ENCODE results near the gene CCL25. TPM values are rescaled to one million over a fixed set of nuclear protein-coding genes. Genes with fewer than 3 reads are reported as not detected.

The CCL25 gene
- total and polyA plus RNA-seq, 9 of the 15 experiments (the other 6 are each of a cell fraction or from before 2014, with no cell fraction given), result 0.15 TPM; not detected in 8

DNA sequence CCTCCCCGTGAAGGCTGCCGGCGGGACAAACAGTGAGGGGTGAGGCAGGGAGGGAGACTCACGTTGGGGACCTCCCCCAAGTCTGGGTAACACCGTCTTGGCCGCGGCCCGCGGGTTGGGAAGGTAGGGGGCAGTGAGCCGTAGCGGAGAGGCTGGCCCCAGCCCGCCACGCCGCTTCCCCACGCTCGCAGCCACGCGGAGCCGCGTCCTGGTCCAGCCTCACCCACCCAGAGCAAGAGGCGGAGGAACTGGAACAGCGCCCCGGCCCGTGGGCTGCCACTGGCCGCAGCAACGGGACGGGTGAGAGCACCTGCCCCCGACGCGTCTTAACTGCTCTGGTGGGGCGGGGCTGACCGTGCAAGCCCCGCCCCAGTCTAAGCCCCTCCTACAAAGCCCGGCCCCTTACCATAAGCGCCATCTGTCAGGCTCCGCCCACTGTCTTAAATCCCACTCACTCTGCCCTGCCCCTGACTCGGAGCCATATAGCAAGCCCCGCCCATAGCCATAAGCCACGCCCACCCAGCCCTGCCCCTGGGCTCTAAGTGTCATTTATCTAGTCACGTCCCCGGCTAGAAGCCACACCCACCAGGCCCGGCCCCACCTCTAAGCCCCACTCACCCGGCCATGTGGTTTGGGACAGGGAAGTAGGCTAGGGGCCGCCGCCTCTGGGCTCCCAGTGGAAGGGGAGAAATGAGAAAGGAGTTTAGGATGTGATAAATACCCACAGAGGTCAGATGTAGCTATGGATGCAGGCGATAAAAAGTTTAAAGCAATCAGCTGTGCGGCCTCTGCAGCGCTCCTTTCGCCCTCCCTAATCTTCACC lies 2.1 kb upstream of the CCL25 start (continued):
- TF ChIP-seq, protein P1, sequence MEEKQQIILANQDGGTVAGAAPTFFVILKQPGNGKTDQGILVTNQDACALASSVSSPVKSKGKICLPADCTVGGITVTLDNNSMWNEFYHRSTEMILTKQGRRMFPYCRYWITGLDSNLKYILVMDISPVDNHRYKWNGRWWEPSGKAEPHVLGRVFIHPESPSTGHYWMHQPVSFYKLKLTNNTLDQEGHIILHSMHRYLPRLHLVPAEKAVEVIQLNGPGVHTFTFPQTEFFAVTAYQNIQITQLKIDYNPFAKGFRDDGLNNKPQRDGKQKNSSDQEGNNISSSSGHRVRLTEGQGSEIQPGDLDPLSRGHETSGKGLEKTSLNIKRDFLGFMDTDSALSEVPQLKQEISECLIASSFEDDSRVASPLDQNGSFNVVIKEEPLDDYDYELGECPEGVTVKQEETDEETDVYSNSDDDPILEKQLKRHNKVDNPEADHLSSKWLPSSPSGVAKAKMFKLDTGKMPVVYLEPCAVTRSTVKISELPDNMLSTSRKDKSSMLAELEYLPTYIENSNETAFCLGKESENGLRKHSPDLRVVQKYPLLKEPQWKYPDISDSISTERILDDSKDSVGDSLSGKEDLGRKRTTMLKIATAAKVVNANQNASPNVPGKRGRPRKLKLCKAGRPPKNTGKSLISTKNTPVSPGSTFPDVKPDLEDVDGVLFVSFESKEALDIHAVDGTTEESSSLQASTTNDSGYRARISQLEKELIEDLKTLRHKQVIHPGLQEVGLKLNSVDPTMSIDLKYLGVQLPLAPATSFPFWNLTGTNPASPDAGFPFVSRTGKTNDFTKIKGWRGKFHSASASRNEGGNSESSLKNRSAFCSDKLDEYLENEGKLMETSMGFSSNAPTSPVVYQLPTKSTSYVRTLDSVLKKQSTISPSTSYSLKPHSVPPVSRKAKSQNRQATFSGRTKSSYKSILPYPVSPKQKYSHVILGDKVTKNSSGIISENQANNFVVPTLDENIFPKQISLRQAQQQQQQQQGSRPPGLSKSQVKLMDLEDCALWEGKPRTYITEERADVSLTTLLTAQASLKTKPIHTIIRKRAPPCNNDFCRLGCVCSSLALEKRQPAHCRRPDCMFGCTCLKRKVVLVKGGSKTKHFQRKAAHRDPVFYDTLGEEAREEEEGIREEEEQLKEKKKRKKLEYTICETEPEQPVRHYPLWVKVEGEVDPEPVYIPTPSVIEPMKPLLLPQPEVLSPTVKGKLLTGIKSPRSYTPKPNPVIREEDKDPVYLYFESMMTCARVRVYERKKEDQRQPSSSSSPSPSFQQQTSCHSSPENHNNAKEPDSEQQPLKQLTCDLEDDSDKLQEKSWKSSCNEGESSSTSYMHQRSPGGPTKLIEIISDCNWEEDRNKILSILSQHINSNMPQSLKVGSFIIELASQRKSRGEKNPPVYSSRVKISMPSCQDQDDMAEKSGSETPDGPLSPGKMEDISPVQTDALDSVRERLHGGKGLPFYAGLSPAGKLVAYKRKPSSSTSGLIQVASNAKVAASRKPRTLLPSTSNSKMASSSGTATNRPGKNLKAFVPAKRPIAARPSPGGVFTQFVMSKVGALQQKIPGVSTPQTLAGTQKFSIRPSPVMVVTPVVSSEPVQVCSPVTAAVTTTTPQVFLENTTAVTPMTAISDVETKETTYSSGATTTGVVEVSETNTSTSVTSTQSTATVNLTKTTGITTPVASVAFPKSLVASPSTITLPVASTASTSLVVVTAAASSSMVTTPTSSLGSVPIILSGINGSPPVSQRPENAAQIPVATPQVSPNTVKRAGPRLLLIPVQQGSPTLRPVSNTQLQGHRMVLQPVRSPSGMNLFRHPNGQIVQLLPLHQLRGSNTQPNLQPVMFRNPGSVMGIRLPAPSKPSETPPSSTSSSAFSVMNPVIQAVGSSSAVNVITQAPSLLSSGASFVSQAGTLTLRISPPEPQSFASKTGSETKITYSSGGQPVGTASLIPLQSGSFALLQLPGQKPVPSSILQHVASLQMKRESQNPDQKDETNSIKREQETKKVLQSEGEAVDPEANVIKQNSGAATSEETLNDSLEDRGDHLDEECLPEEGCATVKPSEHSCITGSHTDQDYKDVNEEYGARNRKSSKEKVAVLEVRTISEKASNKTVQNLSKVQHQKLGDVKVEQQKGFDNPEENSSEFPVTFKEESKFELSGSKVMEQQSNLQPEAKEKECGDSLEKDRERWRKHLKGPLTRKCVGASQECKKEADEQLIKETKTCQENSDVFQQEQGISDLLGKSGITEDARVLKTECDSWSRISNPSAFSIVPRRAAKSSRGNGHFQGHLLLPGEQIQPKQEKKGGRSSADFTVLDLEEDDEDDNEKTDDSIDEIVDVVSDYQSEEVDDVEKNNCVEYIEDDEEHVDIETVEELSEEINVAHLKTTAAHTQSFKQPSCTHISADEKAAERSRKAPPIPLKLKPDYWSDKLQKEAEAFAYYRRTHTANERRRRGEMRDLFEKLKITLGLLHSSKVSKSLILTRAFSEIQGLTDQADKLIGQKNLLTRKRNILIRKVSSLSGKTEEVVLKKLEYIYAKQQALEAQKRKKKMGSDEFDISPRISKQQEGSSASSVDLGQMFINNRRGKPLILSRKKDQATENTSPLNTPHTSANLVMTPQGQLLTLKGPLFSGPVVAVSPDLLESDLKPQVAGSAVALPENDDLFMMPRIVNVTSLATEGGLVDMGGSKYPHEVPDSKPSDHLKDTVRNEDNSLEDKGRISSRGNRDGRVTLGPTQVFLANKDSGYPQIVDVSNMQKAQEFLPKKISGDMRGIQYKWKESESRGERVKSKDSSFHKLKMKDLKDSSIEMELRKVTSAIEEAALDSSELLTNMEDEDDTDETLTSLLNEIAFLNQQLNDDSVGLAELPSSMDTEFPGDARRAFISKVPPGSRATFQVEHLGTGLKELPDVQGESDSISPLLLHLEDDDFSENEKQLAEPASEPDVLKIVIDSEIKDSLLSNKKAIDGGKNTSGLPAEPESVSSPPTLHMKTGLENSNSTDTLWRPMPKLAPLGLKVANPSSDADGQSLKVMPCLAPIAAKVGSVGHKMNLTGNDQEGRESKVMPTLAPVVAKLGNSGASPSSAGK (IDR thresholded peaks at IDR 0.05), result peak; percentile 84
- TF ChIP-seq TEAD4 (IDR thresholded peaks at IDR 0.05; ENCODE audit: low read length) (peak; percentile 32; the same call in 1 of the 2 replicates), TEAD4 (CRISPR knock-in tag; IDR thresholded peaks at IDR 0.05; ENCODE audit: borderline replicate concordance) (no peak), SAFB (IDR thresholded peaks at IDR 0.05; ENCODE audit: borderline replicate concordance, low read depth, low read length) (peak; percentile 86), ZFP36 (IDR thresholded peaks at IDR 0.05; ENCODE audit: low read depth, low read length, partially characterized antibody) (peak; percentile 77), HDAC2 (IDR thresholded peaks at IDR 0.05) (peak; percentile 58; the same call in 1 of the 2 replicates), TAL1 (IDR thresholded peaks at IDR 0.05) (0 out of 2 replicates have a peak, but pooled peaks have one; percentile 15), RB1 (IDR thresholded peaks at IDR 0.05; ENCODE audit: low read depth) (peak; percentile 88), NFIC (IDR thresholded peaks at IDR 0.05) (peak; percentile 69)
- TF ChIP-seq, protein P2, sequence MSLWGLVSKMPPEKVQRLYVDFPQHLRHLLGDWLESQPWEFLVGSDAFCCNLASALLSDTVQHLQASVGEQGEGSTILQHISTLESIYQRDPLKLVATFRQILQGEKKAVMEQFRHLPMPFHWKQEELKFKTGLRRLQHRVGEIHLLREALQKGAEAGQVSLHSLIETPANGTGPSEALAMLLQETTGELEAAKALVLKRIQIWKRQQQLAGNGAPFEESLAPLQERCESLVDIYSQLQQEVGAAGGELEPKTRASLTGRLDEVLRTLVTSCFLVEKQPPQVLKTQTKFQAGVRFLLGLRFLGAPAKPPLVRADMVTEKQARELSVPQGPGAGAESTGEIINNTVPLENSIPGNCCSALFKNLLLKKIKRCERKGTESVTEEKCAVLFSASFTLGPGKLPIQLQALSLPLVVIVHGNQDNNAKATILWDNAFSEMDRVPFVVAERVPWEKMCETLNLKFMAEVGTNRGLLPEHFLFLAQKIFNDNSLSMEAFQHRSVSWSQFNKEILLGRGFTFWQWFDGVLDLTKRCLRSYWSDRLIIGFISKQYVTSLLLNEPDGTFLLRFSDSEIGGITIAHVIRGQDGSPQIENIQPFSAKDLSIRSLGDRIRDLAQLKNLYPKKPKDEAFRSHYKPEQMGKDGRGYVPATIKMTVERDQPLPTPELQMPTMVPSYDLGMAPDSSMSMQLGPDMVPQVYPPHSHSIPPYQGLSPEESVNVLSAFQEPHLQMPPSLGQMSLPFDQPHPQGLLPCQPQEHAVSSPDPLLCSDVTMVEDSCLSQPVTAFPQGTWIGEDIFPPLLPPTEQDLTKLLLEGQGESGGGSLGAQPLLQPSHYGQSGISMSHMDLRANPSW (CRISPR knock-in tag; IDR thresholded peaks at IDR 0.05), result no peak
- TF ChIP-seq, protein P3, sequence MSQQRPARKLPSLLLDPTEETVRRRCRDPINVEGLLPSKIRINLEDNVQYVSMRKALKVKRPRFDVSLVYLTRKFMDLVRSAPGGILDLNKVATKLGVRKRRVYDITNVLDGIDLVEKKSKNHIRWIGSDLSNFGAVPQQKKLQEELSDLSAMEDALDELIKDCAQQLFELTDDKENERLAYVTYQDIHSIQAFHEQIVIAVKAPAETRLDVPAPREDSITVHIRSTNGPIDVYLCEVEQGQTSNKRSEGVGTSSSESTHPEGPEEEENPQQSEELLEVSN (IDR thresholded peaks at IDR 0.05; ENCODE audit: borderline replicate concordance in 1 of 2, extremely low read depth in 1 of 2, insufficient read depth in 1 of 2, insufficient read length in 1 of 2, low read depth in 1 of 2, low read length in 1 of 2, poor library complexity in 1 of 2, severe bottlenecking in 1 of 2), result peak; percentile 63 to 67
